ENCODE data around the gene CCDC33. TPM values are rescaled to one million over a fixed set of nuclear protein-coding genes. Genes with fewer than 3 reads are reported as not detected.

CCDC33 gene
- total RNA-seq, 1 donor from 2014 or later: 0.52 TPM

DNA sequence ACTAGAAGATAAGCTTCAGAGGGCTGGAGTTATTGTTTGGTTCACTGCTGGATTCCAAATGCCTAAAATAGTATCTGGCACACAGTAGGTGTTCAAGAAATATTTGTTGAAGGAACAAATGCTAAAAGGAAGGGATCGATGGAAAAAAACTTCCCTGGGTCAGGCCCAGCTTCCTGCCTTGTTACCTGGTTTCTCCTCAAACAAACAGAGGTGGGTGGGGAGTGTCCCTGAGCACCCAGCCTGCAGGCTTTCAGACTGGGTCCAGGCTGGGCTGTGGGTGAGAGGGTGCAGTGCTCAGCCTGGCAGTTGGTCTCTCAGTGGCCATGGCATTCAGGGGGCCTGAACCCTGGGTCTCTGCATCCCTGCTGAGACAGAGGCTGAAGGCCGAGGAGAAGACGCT lies 19.2 kb upstream of the CCDC33 start:
- H3K9ac ChIP-seq (ENCODE audit: low read depth in 1 of 3, low read length in 3 of 3): no peak overlapping the region

DNA sequence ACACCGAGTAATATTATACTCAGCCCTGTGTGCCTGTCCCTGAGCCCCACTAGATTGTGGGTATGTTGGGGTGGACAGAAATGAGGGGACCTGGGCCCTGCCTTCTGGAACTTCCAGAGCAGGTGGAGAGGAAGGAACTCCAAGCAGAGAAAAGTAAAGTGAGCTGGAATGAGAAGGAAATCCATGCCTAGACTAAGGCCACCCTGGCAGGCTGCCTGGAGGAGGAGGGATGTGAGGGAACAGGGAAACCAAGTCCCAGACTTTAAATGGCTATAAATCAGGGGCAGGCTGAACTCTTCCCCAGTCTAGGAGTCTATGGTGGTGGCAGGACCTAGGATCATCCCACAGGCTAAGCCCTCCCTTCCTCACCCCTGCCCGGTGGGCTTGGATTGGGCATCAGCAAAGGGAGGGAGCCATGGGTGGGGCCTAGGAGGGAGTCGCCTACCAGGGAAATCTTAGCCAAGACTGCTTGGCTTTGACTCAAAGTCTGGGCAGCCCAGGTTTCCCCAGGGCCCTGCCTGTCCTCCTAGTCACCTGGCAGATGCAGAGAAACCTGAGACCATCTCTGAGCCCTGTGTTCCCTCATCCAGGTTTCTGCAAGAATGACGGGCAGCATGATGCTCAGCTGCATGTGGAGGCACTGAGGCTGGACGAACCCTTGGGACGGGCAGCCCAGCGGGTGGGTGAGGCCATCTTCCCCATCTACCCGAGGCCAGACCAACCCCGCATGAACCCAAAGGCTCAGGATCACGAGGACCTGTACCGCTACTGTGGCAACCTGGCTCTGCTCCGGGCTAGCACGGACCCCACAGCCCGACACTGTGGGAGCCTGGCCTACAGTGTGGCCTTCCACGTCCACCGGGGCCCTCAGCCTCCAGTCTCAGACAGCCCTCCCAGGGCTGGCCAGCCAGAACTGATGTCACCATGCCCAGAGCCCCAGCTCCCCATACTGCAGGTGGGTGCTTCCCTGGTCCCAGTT lies 17.9 kb upstream of the CCDC33 start:
- Histone ChIP-seq H3K4me3 (ENCODE audit: low read length in 3 of 3) (no peak overlapping the region), H3K27me3 (ENCODE audit: control insufficient read depth in 3 of 3, insufficient read depth in 3 of 3, low read length in 3 of 3) (peaks cover 11 to 55% (median 26%) of the 10 kb centered on the region in 3 donors), H3K9me3 (ENCODE audit: control insufficient read depth in 3 of 3, low read length in 3 of 3) (no peaks in the 10 kb centered on the region), H3K27ac (ENCODE audit: low read depth, low read length) (no peak overlapping the region), H3K9ac (ENCODE audit: low read depth in 1 of 3, low read length in 3 of 3) (no peak overlapping the region), H3K4me1 (ENCODE audit: control insufficient read depth in 3 of 3, insufficient read depth in 3 of 3, low read length in 3 of 3) (no peaks in the 10 kb centered on the region), H3K36me3 (ENCODE audit: control insufficient read depth in 3 of 3, insufficient read depth in 3 of 3, low read length in 3 of 3) (no peaks in the 10 kb centered on the region)

More for the DNA sequence above, 19.2 kb upstream of the CCDC33 start:
- H3K9me3 ChIP-seq (ENCODE audit: control insufficient read depth in 3 of 3, low read length in 3 of 3): no peaks in the 10 kb centered on the region
- H3K36me3 ChIP-seq (ENCODE audit: control insufficient read depth in 3 of 3, insufficient read depth in 3 of 3, low read length in 3 of 3): no peaks in the 10 kb centered on the region
- H3K27me3 ChIP-seq (ENCODE audit: control insufficient read depth in 3 of 3, insufficient read depth in 3 of 3, low read length in 3 of 3): peaks cover 7 to 48% (median 21%) of the 10 kb centered on the region in 3 donors
- H3K4me3 ChIP-seq (ENCODE audit: low read length in 3 of 3): no peak overlapping the region
- H3K27ac ChIP-seq (ENCODE audit: low read depth, low read length): no peak overlapping the region
- no peaks in the 10 kb centered on the region for H3K4me1 ChIP-seq (ENCODE audit: control insufficient read depth in 3 of 3, insufficient read depth in 3 of 3, low read length in 3 of 3)

DNA sequence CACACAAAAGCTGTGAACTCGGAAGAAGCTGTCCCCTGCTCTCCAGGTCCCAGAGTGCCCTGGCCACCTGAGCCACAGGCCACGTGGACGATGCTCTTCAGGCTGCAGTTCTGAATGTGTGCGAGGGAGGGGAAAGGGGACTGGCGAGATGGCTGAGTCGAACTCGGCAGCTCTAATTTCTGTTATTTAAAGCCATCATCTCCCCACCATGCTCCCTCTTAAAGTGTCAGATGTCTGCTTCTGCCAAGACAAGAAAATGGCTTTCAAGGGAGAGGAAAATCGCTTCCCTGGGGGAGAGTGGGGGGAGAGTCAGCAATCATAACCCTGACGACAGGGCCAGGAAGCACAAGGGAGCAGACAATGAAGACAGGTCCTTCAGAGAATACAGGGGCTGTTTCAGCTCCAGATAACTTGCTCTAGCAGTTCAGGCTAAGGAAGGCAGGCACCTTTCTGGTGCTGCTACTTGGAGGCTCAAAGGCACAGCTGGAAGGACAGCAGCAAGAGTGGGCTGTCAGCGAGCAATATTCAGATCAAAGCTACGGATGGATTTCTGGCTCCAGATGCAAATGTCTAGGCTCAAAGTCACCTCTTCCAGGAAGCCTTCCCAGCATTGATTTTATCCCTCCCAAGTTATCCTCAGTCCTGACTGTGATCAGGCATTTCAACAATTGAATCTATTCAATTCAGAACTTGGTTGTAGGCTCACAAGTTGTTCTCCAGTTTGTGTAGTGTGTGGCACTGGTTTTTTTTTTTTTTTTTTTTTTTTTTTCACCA lies 15.5 kb upstream of the CCDC33 start:
- Histone ChIP-seq H3K9me3 (ENCODE audit: control insufficient read depth in 3 of 3, low read length in 3 of 3) (no peaks in the 10 kb centered on the region), H3K9ac (ENCODE audit: low read depth in 1 of 3, low read length in 3 of 3) (no peak overlapping the region), H3K27me3 (ENCODE audit: control insufficient read depth in 3 of 3, insufficient read depth in 3 of 3, low read length in 3 of 3) (peaks cover 21 to 54% (median 31%) of the 10 kb centered on the region in 3 donors), H3K27ac (ENCODE audit: low read depth, low read length) (no peak overlapping the region), H3K36me3 (ENCODE audit: control insufficient read depth in 3 of 3, insufficient read depth in 3 of 3, low read length in 3 of 3) (no peaks in the 10 kb centered on the region), H3K4me3 (ENCODE audit: low read length in 3 of 3) (no peak overlapping the region), H3K4me1 (ENCODE audit: control insufficient read depth in 3 of 3, insufficient read depth in 3 of 3, low read length in 3 of 3) (no peaks in the 10 kb centered on the region)

DNA sequence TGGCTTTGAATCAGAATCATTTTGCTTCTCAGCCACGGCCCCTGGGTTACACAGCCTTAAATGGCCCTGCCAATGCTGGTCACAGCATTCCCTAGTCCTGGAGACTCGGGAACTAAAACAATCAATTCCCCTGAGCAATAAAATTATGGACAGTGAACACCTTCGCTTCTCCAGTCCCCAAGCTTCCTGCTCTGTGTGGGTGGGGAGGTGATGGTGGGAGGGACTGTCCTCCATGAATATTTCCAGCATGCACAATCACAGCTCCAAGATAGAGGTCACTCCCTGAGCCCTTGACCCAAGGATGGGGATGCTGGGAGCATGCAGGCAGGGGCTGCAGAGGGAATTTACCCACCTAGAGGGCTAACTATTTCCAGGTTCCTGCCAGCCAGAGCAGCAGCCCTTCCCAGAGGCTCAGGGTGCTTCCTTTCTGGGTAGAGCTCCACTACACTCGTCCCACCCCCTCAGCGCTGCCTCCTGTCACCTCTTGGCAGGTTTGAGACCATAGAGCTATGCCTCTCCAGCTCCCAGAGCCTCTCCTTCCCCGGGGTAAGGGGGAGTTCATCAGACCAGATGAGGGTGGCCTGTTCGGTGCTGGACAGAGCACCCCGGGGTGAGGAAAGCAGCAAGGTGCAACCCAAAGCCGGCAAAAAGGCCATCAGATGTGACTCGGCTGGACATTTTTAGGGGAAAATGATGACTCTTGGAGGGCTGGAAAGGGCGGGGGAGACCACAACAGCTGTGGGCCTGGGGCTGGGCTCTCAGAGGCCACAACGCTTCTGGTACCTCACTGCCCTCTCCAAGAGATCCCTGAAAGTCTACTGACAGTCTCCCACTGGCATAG lies 14.5 kb upstream of the CCDC33 start:
- H3K9me3 ChIP-seq (ENCODE audit: control insufficient read depth in 3 of 3, low read length in 3 of 3): no peaks in the 10 kb centered on the region
- no peak overlapping the region for H3K27ac ChIP-seq (ENCODE audit: low read depth, low read length)
- H3K9ac ChIP-seq (ENCODE audit: low read depth in 1 of 3, low read length in 3 of 3): no peak overlapping the region
- no peaks in the 10 kb centered on the region for H3K4me1 ChIP-seq (ENCODE audit: control insufficient read depth in 3 of 3, insufficient read depth in 3 of 3, low read length in 3 of 3)
- H3K27me3 ChIP-seq (ENCODE audit: control insufficient read depth in 3 of 3, insufficient read depth in 3 of 3, low read length in 3 of 3): peaks cover 21 to 48% (median 27%) of the 10 kb centered on the region in 3 donors
- no peak overlapping the region for H3K4me3 ChIP-seq (ENCODE audit: low read length in 3 of 3)
- H3K36me3 ChIP-seq (ENCODE audit: control insufficient read depth in 3 of 3, insufficient read depth in 3 of 3, low read length in 3 of 3): no peaks in the 10 kb centered on the region

DNA sequence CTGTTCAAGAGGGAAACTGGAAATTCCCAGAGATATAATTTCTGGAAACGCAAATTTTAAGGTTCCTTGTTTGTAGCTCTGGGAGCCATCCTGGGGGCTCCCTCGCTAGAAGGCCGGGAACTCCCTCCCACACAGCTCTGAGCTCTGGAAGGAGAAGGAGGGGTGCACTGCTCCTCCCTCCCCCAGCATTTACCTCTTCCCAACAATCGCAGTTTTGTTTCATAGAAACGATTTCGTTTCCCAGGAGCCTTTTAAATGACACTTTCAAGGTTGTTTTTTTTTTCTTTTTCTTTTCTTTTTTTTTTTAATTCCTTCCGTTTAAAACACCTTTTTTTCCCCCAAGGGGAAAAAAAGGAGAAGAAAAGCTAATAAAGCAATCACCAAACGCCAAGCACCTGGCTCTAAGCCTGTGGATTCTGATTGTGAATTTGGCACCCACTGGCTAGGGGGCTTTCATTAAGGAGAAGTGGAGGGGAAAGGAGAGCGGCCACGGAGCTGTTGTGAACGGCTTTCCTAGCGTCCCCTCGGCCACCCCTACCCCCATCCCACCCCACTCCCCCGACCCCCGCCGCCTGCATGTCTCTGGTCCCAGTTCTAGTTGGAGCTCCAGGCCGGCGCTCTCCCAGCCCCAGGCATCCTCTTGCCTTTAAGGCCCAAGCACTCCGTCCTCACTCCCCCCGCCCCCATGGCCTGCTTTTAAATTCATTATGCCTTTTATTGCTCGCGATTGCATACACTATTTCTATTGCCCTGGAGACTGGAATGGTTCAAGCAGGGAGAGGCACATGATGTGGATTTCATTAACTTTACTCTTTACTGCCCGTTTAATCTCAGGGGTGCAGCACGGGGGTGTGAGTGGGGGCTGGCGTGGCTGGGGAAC lies 13.6 kb upstream of the CCDC33 start:
- H3K27me3 ChIP-seq (ENCODE audit: control insufficient read depth in 3 of 3, insufficient read depth in 3 of 3, low read length in 3 of 3): peaks cover 26 to 52% (median 28%) of the 10 kb centered on the region in 3 donors
- no peak overlapping the region for H3K27ac ChIP-seq (ENCODE audit: low read depth, low read length)
- no peak overlapping the region for H3K9ac ChIP-seq (ENCODE audit: low read depth in 1 of 3, low read length in 3 of 3)
- H3K36me3 ChIP-seq (ENCODE audit: control insufficient read depth in 3 of 3, insufficient read depth in 3 of 3, low read length in 3 of 3): no peaks in the 10 kb centered on the region
- H3K4me3 ChIP-seq (ENCODE audit: low read length in 3 of 3): no peak overlapping the region
- H3K9me3 ChIP-seq (ENCODE audit: control insufficient read depth in 3 of 3, low read length in 3 of 3): no peaks in the 10 kb centered on the region
- H3K4me1 ChIP-seq (ENCODE audit: control insufficient read depth in 3 of 3, insufficient read depth in 3 of 3, low read length in 3 of 3): no peaks in the 10 kb centered on the region

DNA sequence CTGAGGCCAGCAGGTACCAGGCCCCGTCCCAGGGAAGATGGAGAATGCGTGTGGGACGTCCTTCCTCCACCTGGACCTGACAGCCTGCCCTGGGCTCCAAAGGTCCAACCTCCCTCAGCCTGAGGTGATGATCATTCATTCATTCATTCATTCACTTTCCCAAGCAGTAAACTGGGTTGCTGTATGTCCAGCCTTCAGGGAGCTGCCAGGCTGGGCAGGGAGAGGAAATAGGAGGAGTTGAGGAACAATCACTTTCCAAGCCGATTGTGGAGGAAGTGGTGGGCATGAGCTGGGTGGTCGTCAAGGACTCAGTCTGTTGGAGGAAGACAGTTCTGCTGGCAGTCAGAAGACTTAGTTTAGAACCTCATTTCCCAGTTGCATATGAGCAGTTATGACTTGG lies 10.2 kb upstream of the CCDC33 start:
- Histone ChIP-seq H3K4me3 (ENCODE audit: low read length in 3 of 3) (no peak overlapping the region), H3K27me3 (ENCODE audit: control insufficient read depth in 3 of 3, insufficient read depth in 3 of 3, low read length in 3 of 3) (peaks cover 27 to 38% (median 32%) of the 10 kb centered on the region in 3 donors), H3K4me1 (ENCODE audit: control insufficient read depth in 3 of 3, insufficient read depth in 3 of 3, low read length in 3 of 3) (peaks cover 11 to 12% (median 11%) of the 10 kb centered on the region in 3 donors), H3K27ac (ENCODE audit: low read depth, low read length) (no peak overlapping the region), H3K9ac (ENCODE audit: low read depth in 1 of 3, low read length in 3 of 3) (no peak overlapping the region), H3K36me3 (ENCODE audit: control insufficient read depth in 3 of 3, insufficient read depth in 3 of 3, low read length in 3 of 3) (no peaks in the 10 kb centered on the region), H3K9me3 (ENCODE audit: control insufficient read depth in 3 of 3, low read length in 3 of 3) (no peaks in the 10 kb centered on the region)

DNA sequence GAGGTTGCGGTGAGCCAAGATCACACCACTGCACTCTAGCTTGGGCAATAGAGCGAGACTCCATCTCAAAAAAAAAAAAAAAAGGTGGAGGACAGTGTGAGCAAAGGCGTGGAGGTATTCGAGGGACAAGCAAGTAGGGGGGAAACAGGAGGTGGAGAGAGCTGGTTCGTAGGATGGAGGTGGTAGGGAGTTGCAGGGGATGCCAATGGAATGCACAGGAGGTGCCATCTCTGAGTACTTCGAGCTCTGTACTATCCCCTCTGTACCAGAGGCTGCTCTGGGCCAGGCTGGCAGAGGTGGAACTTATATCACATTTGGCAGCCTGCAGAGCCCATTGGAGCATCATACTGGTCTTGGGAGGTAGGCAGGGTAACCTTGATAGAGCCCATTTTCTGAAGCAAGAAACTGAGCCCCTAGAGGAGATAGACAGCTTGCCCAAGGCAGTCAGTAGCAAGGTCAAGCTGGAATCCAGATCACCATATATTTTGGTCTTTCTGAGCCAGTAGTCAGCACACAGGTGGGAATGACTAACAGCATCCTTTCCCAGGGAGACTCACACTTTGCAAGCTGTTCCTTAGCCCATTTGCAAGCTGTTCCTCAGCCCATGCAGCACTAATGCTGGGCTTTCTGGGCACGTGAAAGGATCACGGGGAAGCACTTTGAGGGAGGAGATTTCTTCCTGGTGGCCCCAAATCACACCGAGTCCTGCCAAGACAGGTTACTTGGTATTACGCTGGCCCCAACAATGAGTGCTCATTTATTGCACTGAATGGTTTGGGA lies 9.2 kb upstream of the CCDC33 start:
- Histone ChIP-seq H3K27me3 (ENCODE audit: control insufficient read depth in 3 of 3, insufficient read depth in 3 of 3, low read length in 3 of 3) (peaks cover 23 to 32% (median 32%) of the 10 kb centered on the region in 3 donors), H3K9ac (ENCODE audit: low read depth in 1 of 3, low read length in 3 of 3) (no peak overlapping the region), H3K4me1 (ENCODE audit: control insufficient read depth in 3 of 3, insufficient read depth in 3 of 3, low read length in 3 of 3) (peaks cover 11 to 12% (median 11%) of the 10 kb centered on the region in 3 donors), H3K4me3 (ENCODE audit: low read length in 3 of 3) (no peak overlapping the region), H3K36me3 (ENCODE audit: control insufficient read depth in 3 of 3, insufficient read depth in 3 of 3, low read length in 3 of 3) (no peaks in the 10 kb centered on the region), H3K9me3 (ENCODE audit: control insufficient read depth in 3 of 3, low read length in 3 of 3) (no peaks in the 10 kb centered on the region), H3K27ac (ENCODE audit: low read depth, low read length) (no peak overlapping the region)

DNA sequence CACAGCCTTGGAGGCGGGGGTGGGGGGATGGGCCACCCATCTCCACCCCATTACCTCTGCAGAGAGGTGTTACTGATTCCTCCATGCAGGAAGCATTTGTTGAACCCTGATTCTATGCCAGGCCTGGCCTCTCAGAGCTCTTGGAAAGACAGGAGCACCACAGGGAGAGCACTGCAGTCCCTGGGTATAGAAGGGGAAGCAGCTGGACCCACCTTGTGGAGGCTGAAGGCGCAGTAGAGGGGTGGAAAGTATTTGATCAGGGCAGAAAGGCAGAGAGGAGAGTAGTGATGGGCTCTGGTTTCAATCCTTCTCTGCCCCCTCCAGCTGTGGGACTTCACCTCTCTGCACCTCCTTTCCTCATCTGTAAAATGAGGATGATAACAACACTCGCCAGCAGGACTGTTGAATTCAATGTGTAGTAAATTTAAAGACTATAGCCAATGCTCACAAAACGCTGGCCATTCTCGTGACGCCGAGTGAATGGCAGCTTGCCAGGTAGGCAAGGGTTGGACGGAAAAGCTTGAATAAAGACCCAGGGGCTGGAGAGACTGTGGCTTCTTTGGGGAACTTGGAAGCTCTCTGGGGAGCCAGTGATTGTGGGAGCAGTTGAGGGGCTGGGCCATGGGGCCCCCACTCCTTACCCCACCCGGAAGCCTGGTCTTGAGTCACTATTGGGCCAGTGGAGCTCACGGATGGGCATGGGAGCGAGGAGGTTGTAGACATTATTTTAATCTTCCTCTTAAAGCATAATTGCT lies 8.0 kb upstream of the CCDC33 start:
- H3K4me1 ChIP-seq (ENCODE audit: control insufficient read depth in 3 of 3, insufficient read depth in 3 of 3, low read length in 3 of 3): peaks cover 11 to 12% (median 11%) of the 10 kb centered on the region in 3 donors
- H3K9ac ChIP-seq (ENCODE audit: low read depth in 1 of 3, low read length in 3 of 3): peak overlapping the region in 1 of 3 donors; percentile 8
- no peaks in the 10 kb centered on the region for H3K9me3 ChIP-seq (ENCODE audit: control insufficient read depth in 3 of 3, low read length in 3 of 3)
- H3K4me3 ChIP-seq (ENCODE audit: low read length in 3 of 3): no peak overlapping the region
- no peaks in the 10 kb centered on the region for H3K36me3 ChIP-seq (ENCODE audit: control insufficient read depth in 3 of 3, insufficient read depth in 3 of 3, low read length in 3 of 3)
- H3K27ac ChIP-seq (ENCODE audit: low read depth, low read length): no peak overlapping the region
- H3K27me3 ChIP-seq (ENCODE audit: control insufficient read depth in 3 of 3, insufficient read depth in 3 of 3, low read length in 3 of 3): peaks cover 19 to 27% (median 22%) of the 10 kb centered on the region in 3 donors
